NCI-H1417 treated with DMSO at 0.1 percent for 48 hours (cell line): ENCODE results near the gene DNAAF3.

Experiments used
- DNase-seq: peaks from one replicate; lab custom pipeline; 2025; lab: John Stamatoyannopoulos, UW

The DNAAF3 gene

GRCh38 chr19:55116232-55116858 lies 50.1 kb downstream of the DNAAF3 start:
- no peak for DNase-seq

DNA sequence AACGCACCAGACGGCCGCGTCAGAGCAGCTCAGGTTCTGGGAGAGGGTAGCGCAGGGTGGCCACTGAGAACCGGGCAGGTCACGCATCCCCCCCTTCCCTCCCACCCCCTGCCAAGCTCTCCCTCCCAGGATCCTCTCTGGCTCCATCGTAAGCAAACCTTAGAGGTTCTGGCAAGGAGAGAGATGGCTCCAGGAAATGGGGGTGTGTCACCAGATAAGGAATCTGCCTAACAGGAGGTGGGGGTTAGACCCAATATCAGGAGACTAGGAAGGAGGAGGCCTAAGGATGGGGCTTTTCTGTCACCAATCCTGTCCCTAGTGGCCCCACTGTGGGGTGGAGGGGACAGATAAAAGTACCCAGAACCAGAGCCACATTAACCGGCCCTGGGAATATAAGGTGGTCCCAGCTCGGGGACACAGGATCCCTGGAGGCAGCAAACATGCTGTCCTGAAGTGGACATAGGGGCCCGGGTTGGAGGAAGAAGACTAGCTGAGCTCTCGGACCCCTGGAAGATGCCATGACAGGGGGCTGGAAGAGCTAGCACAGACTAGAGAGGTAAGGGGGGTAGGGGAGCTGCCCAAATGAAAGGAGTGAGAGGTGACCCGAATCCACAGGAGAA lies 50.9 kb downstream of the DNAAF3 start:
- no peak for DNase-seq

GRCh38 chr19:55114566-55115145 lies 51.8 kb downstream of the DNAAF3 start:
- DNase-seq: no peak

DNA sequence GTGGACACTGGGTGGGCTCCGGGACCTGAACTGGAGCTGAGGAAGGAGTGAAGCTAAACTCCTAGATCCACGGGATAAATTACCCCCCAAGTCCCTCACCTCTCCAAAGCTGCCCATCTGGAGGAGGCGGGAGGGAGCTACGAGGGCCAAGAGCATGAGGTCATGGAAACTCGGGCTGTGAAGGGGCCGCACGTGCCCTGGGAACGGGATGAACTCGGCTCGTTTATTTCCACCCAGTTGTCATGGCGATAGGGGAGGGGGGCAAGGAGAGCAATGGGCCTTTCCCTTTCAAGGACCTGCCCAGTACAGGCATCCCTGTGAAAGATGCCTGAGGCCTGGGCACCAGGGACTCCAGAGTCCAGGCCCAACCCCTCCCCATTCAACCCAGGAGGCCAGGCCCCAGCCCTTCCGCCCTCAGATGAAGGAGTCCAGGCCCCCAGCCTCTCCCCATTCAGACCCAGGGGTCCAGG lies 52.8 kb downstream of the DNAAF3 start:
- DNase-seq: no peak

DNA sequence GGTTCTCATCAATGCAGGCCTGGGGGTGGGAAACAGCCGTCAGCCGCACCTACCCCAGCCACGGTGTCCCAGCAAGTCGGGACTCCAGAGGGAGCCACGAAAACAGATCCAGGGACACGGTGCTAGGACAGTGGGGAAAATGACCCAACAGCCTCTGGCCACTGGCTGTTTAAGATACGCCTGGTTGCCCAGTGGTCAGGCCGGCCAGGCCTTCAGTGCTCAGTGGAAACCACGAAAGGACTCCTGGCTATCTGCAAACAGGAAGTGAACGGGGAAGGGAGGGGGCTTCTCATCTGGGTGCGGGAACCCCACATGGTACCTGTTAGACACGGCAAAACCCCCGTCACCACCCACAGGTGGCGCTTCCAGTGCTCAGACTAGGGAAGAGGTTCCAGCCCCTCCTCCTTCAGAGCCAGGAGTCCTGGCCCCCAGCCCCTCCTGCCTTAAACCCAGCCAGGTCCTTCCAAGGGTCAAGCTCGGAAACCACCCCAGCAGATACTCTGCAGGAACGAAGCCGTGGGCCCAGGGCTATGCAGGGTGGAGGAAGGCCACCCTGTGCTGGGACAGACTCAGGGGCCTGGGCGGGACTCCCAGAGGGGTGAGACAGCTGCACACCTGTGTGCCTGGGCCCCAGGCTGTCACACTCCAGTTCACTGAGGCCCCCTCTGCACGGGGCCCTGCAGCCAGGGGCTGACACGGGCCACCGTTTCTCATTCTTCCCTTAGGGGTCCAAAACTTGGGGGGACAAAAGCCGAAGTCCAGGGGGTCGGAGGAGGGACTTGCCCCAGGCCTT lies 53.4 kb downstream of the DNAAF3 start:
- no peak for DNase-seq

DNA sequence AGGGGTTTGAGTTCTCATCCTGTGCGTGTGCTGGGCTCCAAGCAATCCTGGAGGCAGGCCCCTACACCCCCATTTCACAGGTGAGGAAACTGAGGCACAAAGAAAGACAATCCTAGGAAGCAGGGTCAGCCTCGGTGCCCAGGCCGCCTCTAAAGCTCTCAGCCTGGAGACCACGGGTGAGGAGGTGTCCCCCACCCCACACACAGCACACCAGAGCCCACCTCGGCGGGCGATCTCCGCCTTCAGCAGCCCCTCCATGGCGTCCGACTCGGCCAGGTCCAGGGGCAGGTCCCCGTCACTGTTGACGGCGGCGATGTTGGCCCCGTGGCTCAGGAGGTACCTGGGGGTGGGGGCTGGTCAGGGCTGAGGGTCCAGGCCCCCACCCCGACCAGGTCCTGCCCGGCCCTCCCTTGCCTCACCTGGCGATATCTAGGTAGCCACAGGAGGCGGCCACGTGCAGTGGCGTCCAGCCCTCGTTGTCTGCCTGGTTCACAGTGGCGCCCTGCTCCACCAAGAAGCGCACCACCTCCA lies 54.1 kb downstream of the DNAAF3 start:
- no peak for DNase-seq

DNA sequence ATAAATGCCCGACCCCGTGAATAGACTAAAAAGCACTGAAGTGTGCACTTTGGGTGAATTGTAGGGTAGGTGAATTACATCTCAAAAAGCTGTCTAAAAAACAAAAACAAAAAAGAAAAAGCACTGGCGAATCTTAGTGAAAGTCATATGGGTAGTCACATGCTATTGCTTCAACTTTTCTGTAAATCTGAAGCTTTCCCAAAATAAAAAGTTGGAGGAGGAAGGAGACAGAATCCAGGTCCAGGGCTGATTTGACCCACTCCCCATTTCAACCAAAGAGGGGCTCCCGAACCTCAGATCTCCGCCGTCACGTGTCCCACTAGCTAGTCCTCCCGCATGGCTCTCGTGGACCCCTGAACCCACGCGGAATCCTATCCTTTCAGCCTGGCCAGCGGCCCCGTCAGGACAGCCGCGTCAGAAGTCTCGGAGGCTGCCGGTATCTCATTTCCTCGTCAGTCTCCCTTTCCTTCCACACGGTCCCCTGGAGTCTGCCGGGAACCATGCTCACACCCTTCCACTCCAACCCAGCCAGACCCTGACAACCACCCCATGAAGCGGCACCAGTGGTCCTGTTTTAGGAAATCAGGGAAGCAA lies 55.1 kb downstream of the DNAAF3 start:
- no peak for DNase-seq

GRCh38 chr19:55109527-55110291 lies 56.7 kb downstream of the DNAAF3 start:
- DNase-seq: no peak
